DMS114 treated with DMSO at 0.1 percent for 48 hours (cell line): ENCODE measurements around the gene RITA1.
A peak's percentile ranks its signal among the peaks of the same experiment; 100 is the strongest.
"Not testable (repeated sequence)": the region's sequence is repeated elsewhere in the genome, so short reads cannot be mapped to it uniquely, and the experiment has no call there.

Experiments
- DNase-seq: peaks from one replicate; lab custom pipeline; 2025; ENCODE audit not compliant: unreplicated experiment; lab: John Stamatoyannopoulos, UW

RITA1 gene

GRCh38 chr12:113185180-113186032, at the start of gene RITA1, which contains the start of gene DDX54:
TSS of gene RITA1 (plus strand) at chr12:113185721. CDS start at chr12:113186747, 1,026 bp downstream.
TSS of gene DDX54 (minus strand) at chr12:113185478. CDS start at chr12:113185451, 27 bp downstream.
- peak; percentile 78 for DNase-seq

DNA sequence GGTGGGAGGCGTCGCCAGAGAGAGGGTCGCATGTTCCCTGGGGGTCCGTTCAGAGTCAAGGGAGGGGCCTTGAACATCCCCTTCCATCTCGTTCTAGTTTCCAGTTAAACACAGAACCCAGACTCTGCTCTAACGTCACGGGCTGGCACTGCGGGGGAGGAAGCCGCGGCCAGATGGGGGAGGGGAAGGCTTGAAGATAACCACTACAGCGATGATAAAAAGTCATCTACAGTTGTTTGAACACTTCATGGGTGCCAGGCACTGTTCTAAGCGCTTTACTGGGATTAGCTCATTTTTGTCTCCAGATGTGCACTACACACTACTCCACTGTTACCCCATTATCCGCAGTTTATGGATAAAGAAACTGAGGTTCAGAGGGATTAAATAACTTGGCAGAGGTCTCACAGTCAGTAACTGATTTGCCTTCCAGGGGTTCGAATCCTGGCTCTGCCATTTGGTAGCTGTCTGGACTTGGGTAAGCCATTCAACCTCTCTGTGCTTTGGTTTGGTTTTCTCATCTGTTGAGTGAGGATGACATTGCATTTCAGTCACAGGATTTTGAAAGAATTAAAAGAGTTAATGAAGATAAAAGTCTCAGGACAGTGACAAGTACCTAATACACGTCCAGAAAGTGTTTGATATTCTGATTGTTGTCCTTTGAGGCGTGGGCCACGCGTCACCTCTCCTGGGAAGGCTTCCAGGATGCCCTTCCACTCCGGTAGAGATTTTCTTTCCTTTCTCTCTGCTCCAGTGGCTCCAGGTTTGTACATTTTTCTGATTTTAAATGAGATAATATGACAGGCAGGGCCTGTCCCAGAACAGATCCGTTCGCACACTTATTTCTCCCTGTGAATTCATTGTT, 49.2 kb upstream of the RITA1 start:
- DNase-seq, result no peak

DNA sequence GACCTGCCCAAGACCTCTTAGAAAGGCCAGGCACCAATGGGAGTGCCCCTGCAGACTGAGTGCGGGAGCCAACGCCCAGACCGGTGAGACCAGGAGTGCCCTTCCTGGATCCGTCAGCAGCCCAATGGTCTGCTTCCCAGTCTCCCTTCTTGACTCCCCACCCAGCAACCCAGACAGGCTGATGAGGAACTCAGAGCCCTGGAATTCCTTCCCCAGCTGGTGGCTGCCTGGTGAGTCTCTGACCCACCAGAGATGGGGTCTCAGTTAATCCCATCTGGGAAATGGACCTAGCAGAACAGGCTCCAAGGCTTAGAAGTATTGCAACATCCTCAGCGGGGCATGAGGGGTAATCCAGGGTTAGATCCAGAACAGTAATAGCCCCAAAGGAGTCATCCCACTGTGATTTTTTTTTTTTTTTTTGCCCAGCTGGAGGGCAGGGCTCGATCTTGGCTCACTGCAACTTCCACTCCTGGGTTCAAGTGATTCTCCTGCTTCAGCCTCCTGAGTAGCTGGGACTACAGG, 48.5 kb upstream of the RITA1 start:
- DNase-seq, result no peak

DNA sequence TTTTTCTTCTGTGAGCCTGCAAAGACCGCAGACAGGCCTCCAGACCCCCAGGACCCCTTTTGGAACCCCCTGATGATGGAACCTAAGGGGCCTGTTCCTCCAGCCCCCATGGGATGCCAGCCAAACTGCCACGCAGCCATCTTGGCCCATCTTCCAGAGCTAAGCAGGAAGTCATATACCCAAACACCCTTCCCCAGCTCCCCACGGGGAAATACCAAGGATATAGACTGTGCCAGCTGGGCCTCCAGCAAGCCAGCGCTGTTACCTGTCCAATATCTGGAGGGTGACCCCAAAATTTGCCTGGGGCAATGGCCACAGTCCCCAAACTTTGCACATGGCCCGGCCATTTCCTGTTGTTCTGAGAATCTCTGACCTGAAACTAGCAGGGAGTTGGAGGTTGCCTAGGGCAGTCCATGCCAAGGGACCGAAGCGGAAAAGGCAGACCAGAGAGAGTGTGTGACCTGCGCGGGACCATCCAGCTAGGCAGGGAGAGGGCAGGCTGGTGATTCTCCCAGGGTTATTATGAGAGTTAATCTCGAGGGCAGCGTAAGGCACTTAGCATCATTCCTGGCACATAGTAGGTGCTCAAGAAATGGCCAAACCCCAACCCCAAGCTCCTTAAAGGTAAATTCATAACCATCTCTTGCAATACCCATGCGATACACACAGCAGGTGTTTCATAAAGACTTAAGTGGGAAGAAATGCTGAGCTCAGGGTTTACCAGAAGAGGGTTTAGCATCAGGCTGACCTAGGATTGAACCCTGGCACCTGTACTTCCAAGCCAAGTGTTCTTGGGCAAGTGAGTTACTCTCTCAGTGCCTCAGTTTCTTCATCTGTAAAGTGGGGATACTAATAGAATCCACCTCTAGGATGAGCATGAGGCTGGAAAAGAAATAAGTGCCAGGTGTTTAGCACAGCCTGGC, 47.4 kb upstream of the RITA1 start:
- no peak for DNase-seq

- DNase-seq, result no peak
Observed at GRCh38 chr12:113138826-113139225, 46.7 kb upstream of the RITA1 start.

GRCh38 chr12:113140706-113141105, 44.8 kb upstream of the RITA1 start:
- no peak for DNase-seq

GRCh38 chr12:113141716-113142115, 43.8 kb upstream of the RITA1 start:
- DNase-seq, result not testable (repeated sequence)

DNA sequence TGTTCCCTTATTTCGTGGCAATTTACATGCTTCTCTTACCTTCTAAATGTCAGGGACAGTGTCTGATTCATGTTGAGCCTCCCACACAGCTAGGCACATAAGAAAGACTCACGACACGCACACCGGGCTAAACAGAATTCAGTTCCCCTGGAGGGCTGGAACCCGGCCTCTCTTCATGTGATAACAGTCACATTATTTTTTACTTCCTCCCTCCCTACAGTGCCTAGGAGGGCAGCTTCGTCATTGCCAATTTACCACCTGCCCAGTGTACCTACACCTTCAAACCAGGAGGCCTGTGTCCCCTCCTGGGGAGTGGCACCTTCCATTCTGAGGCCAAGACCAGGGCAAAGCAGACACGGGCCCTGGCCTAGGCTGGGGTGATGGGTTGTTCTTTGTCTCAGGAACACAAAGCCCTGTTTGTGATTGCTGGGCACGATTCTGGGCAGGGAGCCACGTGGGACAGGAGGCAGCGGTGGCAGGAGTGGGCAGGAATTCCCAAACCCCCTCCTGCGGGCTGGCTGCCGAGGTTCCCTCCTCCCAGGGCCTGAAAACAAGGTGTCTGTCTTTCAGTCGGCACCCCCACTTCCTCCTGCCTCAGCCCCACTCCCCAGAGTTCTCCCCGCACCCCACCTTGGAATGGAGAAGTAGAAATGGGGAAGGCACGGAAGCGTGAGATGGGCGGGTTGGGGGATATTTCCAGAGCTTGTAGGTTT, 43.2 kb upstream of the RITA1 start:
- DNase-seq, result no peak

- DNase-seq, result no peak
Observed at GRCh38 chr12:113142886-113143332, 42.6 kb upstream of the RITA1 start.

GRCh38 chr12:113143959-113144358, 41.6 kb upstream of the RITA1 start:
- no peak for DNase-seq

- DNase-seq, result no peak
Observed at GRCh38 chr12:113144806-113145205, 40.7 kb upstream of the RITA1 start.

DNA sequence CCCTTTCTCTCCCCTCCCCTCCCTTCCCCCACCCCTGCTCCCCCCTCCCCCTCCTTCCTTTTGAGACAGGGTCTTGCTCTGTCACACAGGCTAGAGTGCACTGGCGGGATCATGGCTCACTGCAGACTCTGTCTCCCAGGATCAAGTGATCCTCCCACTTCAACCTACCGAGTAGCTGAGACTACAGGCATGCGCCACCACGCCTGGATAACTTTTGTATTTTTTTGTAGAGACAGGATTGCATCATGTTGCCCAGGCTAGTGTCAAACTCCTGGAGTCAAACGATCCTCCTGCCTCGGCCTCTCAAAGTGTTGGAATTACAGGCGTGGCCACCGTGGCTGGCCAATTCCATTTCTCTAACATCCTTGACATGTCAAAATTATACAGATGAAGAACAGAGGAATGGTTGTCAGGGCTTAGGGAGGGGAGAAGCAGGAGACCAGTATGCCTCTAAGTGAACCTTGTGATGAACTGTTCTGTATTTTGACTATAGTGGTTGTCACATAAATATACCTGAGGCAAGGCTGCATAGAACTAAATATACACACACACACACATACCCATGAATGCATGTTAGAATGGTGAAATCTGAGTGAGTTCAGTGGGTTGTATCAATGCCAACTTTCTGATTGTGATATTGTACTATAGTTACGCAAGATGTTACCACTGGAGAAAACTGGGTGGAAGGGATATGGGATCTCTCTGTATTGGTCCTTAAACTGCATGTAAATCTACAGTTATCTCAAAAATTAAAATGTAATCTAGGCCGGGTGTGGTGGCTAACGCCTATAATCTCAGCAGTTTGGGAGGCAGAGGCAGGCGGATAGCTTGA, 39.6 kb upstream of the RITA1 start:
- no peak for DNase-seq

GRCh38 chr12:113146999-113147398, 38.5 kb upstream of the RITA1 start:
- no peak for DNase-seq

GRCh38 chr12:113149361-113150150, 36.0 kb upstream of the RITA1 start, which contains the start of gene CFAP73:
TSS of gene CFAP73 (plus strand) at chr12:113149724. CDS start at chr12:113149858, 134 bp downstream.
- no peak for DNase-seq

DNA sequence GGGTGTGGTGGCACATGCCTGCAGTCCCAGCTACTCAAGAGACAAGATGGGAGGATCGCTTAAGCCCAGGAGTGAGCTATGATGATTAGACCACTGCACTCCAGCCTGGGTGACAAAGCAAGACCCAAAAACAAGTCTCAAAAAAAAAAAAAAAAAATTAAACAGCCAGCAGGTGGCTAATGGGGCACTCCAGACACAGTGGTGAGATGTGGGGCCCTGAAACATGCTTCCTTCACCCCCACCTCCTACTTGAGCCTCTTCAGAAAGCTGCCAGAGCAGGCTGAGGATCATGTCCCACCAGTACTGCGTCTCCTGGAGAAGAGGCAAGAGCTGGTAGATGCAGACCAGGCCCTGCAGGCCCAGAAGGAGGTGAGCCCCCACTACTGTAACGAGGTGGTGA, 33.9 kb upstream of the RITA1 start:
- no peak for DNase-seq

- no peak for DNase-seq
Observed at GRCh38 chr12:113152196-113152834, 33.2 kb upstream of the RITA1 start.
